ENCODE data around the gene SCAF1. TPM values are rescaled to one million over a fixed set of nuclear protein-coding genes. Genes with fewer than 3 reads are reported as not detected.

SCAF1 gene
- total RNA-seq, 1 donor from 2014 or later = 38.8 TPM

GRCh38 chr19:49657493-49658138 lies 15.6 kb downstream of the SCAF1 start:
- Histone ChIP-seq H3K4me3 (no peak overlapping the region), H3K36me3 (peaks cover 100% of the 10 kb centered on the region), H3K27me3 (ENCODE audit: low read depth) (no peaks in the 10 kb centered on the region), H3K4me1 (no peaks in the 10 kb centered on the region), H3K27ac (replicated peaks) (no peak overlapping the region), H3K9me3 (replicated peaks) (no peaks in the 10 kb centered on the region)
- DNase-seq = no peak
- no peak for TF ChIP-seq CTCF (IDR thresholded peaks at IDR 0.05; ENCODE audit: borderline replicate concordance)
- intact Hi-C loops (cut with micrococcal nuclease) = no loop called here

- Histone ChIP-seq H3K27me3 (ENCODE audit: low read depth) (no peaks in the 10 kb centered on the region), H3K36me3 (peaks cover 100% of the 10 kb centered on the region), H3K27ac (replicated peaks) (no peak overlapping the region), H3K4me1 (no peaks in the 10 kb centered on the region), H3K4me3 (no peak overlapping the region), H3K9me3 (replicated peaks) (no peaks in the 10 kb centered on the region)
- intact Hi-C loops (cut with micrococcal nuclease) = no loop called here
- no peak for TF ChIP-seq CTCF (IDR thresholded peaks at IDR 0.05; ENCODE audit: borderline replicate concordance)
- DNase-seq = no peak
Measured at GRCh38 chr19:49658139-49658517, 16.1 kb downstream of the SCAF1 start.

GRCh38 chr19:49658566-49659442 lies 16.8 kb downstream of the SCAF1 start:
- Histone ChIP-seq H3K4me3 (no peak overlapping the region), H3K9me3 (replicated peaks) (no peaks in the 10 kb centered on the region), H3K27me3 (ENCODE audit: low read depth) (no peaks in the 10 kb centered on the region), H3K36me3 (peaks cover 94% of the 10 kb centered on the region), H3K4me1 (peaks cover 3% of the 10 kb centered on the region), H3K27ac (replicated peaks) (no peak overlapping the region)
- intact Hi-C loops (cut with micrococcal nuclease) = no loop called here
- no peak for DNase-seq
- TF ChIP-seq CTCF (IDR thresholded peaks at IDR 0.05; ENCODE audit: borderline replicate concordance) = no peak

- H3K36me3 ChIP-seq = peaks cover 77% of the 10 kb centered on the region
- no peak for TF ChIP-seq CTCF (IDR thresholded peaks at IDR 0.05; ENCODE audit: borderline replicate concordance)
- H3K4me3 ChIP-seq = no peak overlapping the region
- no peak overlapping the region for H3K27ac ChIP-seq (replicated peaks)
- H3K4me1 ChIP-seq = peaks cover 19% of the 10 kb centered on the region
- intact Hi-C loops (cut with micrococcal nuclease) = no loop called here
- DNase-seq = no peak
- no peaks in the 10 kb centered on the region for H3K27me3 ChIP-seq (ENCODE audit: low read depth)
- H3K9me3 ChIP-seq (replicated peaks) = no peaks in the 10 kb centered on the region
Measured at GRCh38 chr19:49660338-49660961, 18.4 kb downstream of the SCAF1 start.

GRCh38 chr19:49662011-49662410 lies 20.0 kb downstream of the SCAF1 start:
- no peak overlapping the region for H3K27ac ChIP-seq (replicated peaks)
- no peak for DNase-seq
- H3K36me3 ChIP-seq = peaks cover 62% of the 10 kb centered on the region
- TF ChIP-seq CTCF (IDR thresholded peaks at IDR 0.05; ENCODE audit: borderline replicate concordance) = no peak
- no peaks in the 10 kb centered on the region for H3K9me3 ChIP-seq (replicated peaks)
- intact Hi-C loops (cut with micrococcal nuclease) = no loop called here
- H3K27me3 ChIP-seq (ENCODE audit: low read depth) = no peaks in the 10 kb centered on the region
- no peak overlapping the region for H3K4me3 ChIP-seq
- peaks cover 32% of the 10 kb centered on the region for H3K4me1 ChIP-seq
